Transverse colon (tissue), 3 donors: ENCODE measurements around the gene WDR5.

ENCODE experiments used
- CTCF ChIP-seq, 5 experiments: fragments of 200-600 bp in 3 of 5; fragments of 450-650 bp in 2 of 5; sonication (generic) in 3 of 5; IDR thresholded peaks; 1 replicate in 2 of 5; 2 replicates in 3 of 5; pipeline ENCODE4 v1.5.1; 2016 to 2017; ENCODE audit warnings: antibody characterized with exemption in 5 of 5, inconsistent platforms in 3 of 5, mild to moderate bottlenecking in 2 of 5, moderate library complexity in 1 of 5
- EP300 ChIP-seq: sonication (generic); formaldehyde crosslinking; IDR thresholded peaks from one replicate; pipeline ENCODE4 v1.6.1; 2017; ENCODE audit warnings: antibody characterized with exemption, low read depth
- POLR2A ChIP-seq: fragments of 450-650 bp; IDR thresholded peaks from one replicate; pipeline ENCODE4 v1.6.1; 2016; ENCODE audit warnings: antibody characterized with exemption, mild to moderate bottlenecking, moderate library complexity

DNA sequence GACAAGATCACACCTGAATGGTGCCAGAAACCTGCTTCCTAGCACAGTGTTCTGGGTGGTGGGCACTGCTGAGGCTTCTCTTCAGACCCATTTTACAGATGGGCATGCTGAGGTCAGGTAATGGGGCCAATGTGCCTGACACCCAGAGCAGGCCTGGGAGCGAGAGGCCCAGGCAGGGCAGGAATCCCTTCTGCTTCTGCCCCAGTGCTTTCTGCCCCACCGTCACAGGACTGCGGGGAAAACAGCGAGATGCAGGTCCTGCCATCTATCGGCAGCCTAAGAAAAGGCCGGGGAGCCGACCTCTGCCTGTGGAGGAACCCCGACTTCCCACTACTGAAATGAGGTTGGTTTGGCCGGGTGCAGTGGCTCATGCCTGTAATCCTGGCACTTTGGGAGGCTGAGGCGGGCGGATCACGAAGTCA is 51.2 kb downstream of the WDR5 start:
- TF ChIP-seq CTCF (IDR thresholded peaks at IDR 0.05) = no peak
- no peak for TF ChIP-seq EP300
- TF ChIP-seq POLR2A = no peak
